RWPE1 (cell line): Measurements from ENCODE around the gene MTG2.
A peak's percentile ranks its signal among the peaks of the same experiment; 100 is the strongest.

Source experiments
- CTCF ChIA-PET: fragments of 350-600 bp; sonication (Branson Sonifier 250); formaldehyde crosslinking; extraction: SDS; loops from one replicate; lab custom pipeline; 2021; lab: Yijun Ruan, JAX
- POLR2A ChIA-PET: fragments of 400-600 bp; formaldehyde crosslinking; extraction: SDS; loops from one replicate; lab custom pipeline; 2020; ENCODE audit warnings: antibody characterized with exemption; ENCODE audit not compliant: low non-redundant PET; lab: Yijun Ruan, JAX
- DNase-seq: peaks from one replicate; pipeline ENCODE4 v3.0.0; 2012; ENCODE audit warnings: low spot score
- H3K27ac ChIP-seq: fragments of 450-650 bp; 2 replicates; pipeline ENCODE4 v1.5.1; 2017
- CTCF ChIP-seq: fragments of 450-650 bp; conservative IDR thresholded peaks from 2 replicates; pipeline ENCODE4 v1.5.1; 2017; ENCODE audit warnings: low read depth, mild to moderate bottlenecking

The MTG2 gene

GRCh38 chr20:62182469-62183425 is at the start of gene MTG2:
MTG2 (plus strand) TSS chr20:62183028; CDS start chr20:62193421, 10,393 bp downstream.
- TF ChIP-seq CTCF: no peak
- POLR2A ChIA-PET: no interaction called here
- H3K27ac ChIP-seq: peak within 1 kb of the TSS; percentile 91
- CTCF ChIA-PET: interaction anchor here (0.5 kb wide), 1 partner anchor 12 kb away, joined by 3 read pairs; no protein-coding TSS in a partner anchor
- peak; percentile 100 for DNase-seq

GRCh38 chr20:62133051-62133845 is 49.6 kb upstream of the MTG2 start:
- DNase-seq: no peak
- TF ChIP-seq CTCF: no peak
- ChIA-PET POLR2A (no interaction called here), CTCF (interaction anchor here (1.4 kb wide), 1 partner anchor 9 kb away, joined by 9 read pairs; no protein-coding TSS in a partner anchor)
- H3K27ac ChIP-seq: peak overlapping the region; percentile 54

GRCh38 chr20:62133864-62134263 is 49.0 kb upstream of the MTG2 start:
- H3K27ac ChIP-seq: peak overlapping the region; percentile 54
- ChIA-PET CTCF (interaction anchor here (1.4 to 3.1 kb wide), 2 partner anchors 10 to 123 kb away, joined by 9 to 20 read pairs; no protein-coding TSS in a partner anchor), POLR2A (no interaction called here)

GRCh38 chr20:62134735-62135231 is 48.0 kb upstream of the MTG2 start:
- POLR2A ChIA-PET: interaction anchor here (0.6 to 1.3 kb wide), 2 partner anchors 13 to 151 kb away, joined by 3 to 4 read pairs; partner anchors contain the start of gene LSM14B
- peak overlapping the region; percentile 55 for H3K27ac ChIP-seq
- DNase-seq: no peak
- CTCF ChIA-PET: interaction anchor here (3.1 kb wide), 1 partner anchor 124 kb away, joined by 20 read pairs; no protein-coding TSS in a partner anchor
- TF ChIP-seq CTCF: no peak

More at GRCh38 chr20:62133864-62134263, 49.0 kb upstream of the MTG2 start:
- no peak for DNase-seq
- TF ChIP-seq CTCF: no peak

GRCh38 chr20:62135573-62136266 is 47.1 kb upstream of the MTG2 start:
- CTCF ChIA-PET: interaction anchor here (0.6 to 3.1 kb wide), 8 partner anchors 8 to 137 kb away, joined by 3 to 20 read pairs (median 5); no protein-coding TSS in a partner anchor
- no peak for TF ChIP-seq CTCF
- peak overlapping the region; percentile 45 for H3K27ac ChIP-seq
- POLR2A ChIA-PET: interaction anchor here (0.5 to 1.3 kb wide), 5 partner anchors 9 to 511 kb away, joined by 3 to 4 read pairs (median 3); partner anchors contain the start of gene LSM14B
- DNase-seq: no peak
